Measurements from ENCODE around the gene B3GALNT2.
"Not testable (repeated sequence)": the region's sequence is repeated elsewhere in the genome, so short reads cannot be mapped to it uniquely, and the experiment has no call there.

B3GALNT2 gene

DNA sequence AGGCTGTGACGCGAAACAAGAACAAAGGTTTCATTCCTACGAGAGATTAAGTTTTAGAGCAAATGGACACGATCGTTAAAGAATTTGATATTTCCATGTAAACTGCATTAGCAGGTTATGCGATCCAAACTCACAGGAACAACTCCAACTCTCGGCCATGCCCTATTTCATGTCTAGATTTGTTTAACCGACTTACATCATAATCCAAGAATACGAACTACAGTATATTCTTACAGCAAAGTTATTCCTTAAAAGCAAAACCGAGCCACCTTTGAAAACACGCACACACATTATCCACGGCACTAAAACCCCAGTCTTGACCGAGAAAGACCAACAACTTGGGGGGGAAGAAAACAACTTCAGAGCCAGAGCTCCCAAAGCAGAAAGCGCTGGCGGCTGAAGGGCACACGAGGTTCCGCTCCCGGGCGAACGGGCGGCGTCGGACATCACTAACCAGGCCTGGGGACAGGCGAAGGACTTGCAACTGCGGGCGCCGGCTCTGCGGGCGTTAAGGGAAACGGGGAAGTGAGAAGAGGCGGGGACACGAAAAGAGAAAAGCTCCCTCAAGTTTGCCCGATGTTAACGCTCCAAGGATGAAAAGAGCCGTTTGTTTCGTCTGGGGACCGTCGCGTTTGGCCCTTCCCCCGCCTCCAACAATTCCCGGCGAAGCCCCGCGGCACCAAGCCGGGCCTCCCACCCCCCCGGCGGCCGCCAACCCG is 690 bp downstream of the B3GALNT2 start:
- peak; percentile 20 for DNase-seq

GRCh38 chr1:235502601-235503402 is 1.4 kb downstream of the B3GALNT2 start:
- no peak for DNase-seq

GRCh38 chr1:235500971-235501540 is 3.2 kb downstream of the B3GALNT2 start:
- no peak for DNase-seq

- DNase-seq: no peak
Measured at GRCh38 chr1:235495551-235495950, 8.7 kb downstream of the B3GALNT2 start.

GRCh38 chr1:235495030-235495429 is 9.2 kb downstream of the B3GALNT2 start:
- DNase-seq: no peak

DNA sequence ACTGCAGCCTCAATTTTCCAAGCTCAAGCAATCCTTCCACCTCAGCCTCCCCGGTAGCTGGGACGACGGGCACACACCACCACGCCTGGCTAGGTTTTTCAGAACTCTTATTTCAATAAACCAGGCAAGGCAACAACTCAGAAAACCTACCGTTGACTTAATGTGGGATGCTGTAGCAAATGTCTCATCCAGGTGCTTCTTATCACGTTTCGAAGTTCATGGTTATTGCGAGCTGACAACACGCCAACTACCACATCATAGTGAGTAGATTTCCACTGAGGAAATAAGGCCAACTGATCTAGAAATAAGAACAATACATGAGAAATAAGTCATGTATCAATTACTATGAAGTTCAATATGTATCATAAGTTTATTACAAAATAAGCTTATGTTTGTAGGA is 9.7 kb downstream of the B3GALNT2 start:
- DNase-seq: no peak

- no peak for DNase-seq
Measured at GRCh38 chr1:235491644-235492043, 12.6 kb downstream of the B3GALNT2 start.

GRCh38 chr1:235486321-235486720 is 17.9 kb downstream of the B3GALNT2 start:
- DNase-seq: no peak

DNA sequence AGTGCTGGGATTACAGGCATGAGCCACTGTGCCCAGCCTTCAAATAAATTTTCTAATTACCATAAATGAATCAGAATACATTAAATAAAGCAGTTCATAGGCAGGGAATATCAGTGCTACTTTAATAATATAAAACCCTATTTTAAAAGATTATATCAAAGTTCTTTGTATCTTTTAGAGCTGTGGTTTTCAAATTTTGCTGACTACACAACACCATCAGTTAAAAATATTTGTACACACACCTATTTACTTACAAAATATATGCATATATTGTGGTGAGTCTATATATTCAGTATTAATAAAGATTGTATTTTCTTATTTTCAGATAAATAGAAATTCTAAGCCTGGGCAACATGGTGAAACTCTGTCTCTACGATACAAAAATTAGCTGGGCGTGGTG is 18.7 kb downstream of the B3GALNT2 start:
- DNase-seq: no peak

DNA sequence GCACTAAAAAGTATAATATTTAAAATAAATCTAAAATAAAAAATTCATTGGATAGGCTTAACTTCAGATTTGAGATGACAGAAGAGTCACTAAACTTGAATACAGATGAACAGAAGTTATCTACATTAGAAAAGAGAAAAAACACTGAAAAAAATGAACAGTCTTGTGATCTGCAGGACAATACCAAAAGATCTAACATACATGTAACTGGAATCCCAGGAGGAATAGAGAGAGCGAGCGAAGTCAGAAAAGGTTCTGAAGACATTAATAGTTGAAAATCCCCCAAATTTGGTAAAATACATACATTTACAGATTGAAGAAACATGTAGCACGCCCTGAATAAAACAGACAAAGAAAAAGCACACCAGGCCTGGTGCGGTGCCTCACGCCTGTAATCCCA is 21.2 kb downstream of the B3GALNT2 start:
- no peak for DNase-seq

- no peak for DNase-seq
Measured at GRCh38 chr1:235473806-235474205, 30.4 kb downstream of the B3GALNT2 start.

- DNase-seq: no peak
Measured at GRCh38 chr1:235470741-235471439, 33.4 kb downstream of the B3GALNT2 start.

- not testable (repeated sequence) for DNase-seq
Measured at GRCh38 chr1:235469897-235470296, 34.4 kb downstream of the B3GALNT2 start.

DNA sequence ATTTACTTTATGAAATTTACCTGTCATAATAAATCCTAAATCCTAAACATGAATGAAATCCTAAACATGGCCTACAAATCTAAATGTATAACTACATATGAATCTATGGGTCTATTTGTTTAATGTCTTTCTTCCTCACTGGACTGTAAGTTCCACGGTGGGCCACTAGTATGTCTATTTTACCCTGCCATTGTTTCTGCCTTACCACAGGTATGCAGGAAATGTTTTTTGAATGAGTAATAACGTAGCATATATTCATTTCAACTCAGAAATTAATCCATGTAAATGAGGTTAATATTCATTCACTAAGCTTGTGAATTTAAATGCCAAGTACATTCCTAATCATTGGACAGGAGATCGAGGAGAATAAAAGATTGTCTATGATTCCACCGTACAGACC is 35.3 kb downstream of the B3GALNT2 start:
- no peak for DNase-seq

DNA sequence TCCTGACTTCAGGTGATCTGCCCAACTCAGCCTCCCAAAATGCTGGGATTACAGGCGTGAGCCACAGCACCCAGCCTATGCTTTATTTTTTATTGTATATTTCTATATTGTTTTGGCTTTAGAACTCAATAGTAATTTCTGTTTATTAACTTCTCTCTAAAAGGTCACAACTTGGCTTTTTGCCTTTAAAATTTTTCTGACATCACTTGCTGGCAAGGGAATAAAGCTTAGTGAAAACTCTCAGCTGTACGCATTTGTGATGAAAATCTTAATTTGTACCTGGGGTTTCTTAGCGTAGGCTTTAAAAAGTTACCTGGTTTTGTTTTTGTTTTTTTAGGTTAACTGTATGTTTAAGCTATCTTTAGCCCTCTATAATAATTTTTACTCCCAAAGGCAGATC is 36.2 kb downstream of the B3GALNT2 start:
- no peak for DNase-seq

GRCh38 chr1:235465066-235465465 is 39.2 kb downstream of the B3GALNT2 start:
- no peak for DNase-seq

- not testable (repeated sequence) for DNase-seq
Measured at GRCh38 chr1:235462832-235463231, 41.4 kb downstream of the B3GALNT2 start.

- no peak for DNase-seq
Measured at GRCh38 chr1:235461954-235462353, 42.3 kb downstream of the B3GALNT2 start.

DNA sequence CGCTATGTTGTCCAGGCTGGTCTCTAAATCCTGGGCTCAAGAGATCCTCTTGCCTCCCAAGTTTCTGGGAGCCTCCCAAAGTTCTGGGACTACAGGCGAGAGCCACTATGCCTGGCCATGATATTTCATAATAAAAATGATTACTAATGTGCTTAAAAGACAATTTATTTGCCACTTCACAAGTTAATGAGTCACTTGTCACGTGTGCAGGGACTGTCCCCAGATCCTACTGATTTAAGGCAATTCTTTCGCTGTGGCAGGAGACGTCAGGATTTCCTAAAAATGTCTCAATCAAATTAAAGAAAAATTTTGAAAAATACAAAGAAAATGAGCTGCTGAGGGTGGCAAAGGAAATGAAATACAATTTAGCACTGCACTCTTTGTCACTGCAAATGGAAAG is 43.5 kb downstream of the B3GALNT2 start:
- DNase-seq: no peak

DNA sequence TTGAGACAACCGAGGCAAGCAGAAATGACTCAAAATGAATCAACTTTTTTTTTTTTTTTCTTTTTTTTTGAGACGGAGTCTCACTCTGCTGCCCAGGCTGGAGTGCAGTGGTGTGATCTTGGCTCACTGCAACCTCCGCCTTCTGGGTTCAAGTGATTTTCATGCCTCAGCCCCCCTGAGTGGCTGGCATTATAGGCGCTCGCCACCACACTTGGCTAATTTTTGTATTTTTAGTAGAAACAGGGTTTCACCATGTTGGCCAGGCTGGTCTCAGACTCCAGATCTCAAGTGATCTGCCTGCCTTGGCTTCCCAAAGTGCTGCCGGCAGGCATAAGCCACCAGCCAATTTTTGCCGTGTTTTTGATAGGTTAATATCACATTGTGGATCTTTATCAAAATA is 46.4 kb downstream of the B3GALNT2 start:
- not testable (repeated sequence) for DNase-seq

DNA sequence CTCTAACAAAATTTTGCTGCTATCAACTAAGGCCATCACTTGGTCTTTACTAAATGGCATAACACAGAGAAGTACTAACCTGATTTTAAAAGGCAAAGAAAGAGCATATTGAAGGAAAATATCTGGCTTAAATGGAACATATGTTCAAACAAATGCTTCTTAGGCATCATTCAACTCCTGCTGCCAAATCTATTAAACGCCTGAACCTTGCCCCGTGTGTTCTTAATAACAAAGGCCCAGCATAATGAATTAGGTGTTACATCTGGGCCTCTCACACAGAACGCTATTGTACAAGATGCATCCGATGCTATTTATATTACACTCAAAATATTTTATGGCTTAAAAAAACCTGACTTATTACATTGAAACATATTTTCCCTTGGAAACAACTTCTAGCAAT is 48.4 kb downstream of the B3GALNT2 start:
- DNase-seq: no peak

GRCh38 chr1:235455097-235455496 is 49.2 kb downstream of the B3GALNT2 start:
- no peak for DNase-seq

GRCh38 chr1:235454021-235454420 is 50.2 kb downstream of the B3GALNT2 start:
- DNase-seq: no peak
